Hepatocyte (in vitro differentiated cells): ENCODE data around the gene CCDC90B. TPM values are rescaled to one million over a fixed set of nuclear protein-coding genes. Genes with fewer than 3 reads are reported as not detected.
"Not testable (repeated sequence)": the region's sequence is repeated elsewhere in the genome, so short reads cannot be mapped to it uniquely, and the experiment has no call there.

Experiments used
- DNase-seq: peaks from one replicate; pipeline ENCODE4 v3.0.0-alpha.2; 2016; ENCODE audit warnings: low spot score
- H2AFZ ChIP-seq: fragments of 200-600 bp; sonication (generic); 2 replicates; pipeline ENCODE4 v1.6.0; 2016; ENCODE audit warnings: antibody characterized with exemption, mild to moderate bottlenecking
- H3K27ac ChIP-seq: fragments of 200-600 bp; sonication (generic); 2 replicates; pipeline ENCODE4 v1.5.1; 2016; ENCODE audit warnings: mild to moderate bottlenecking
- H3K27me3 ChIP-seq: fragments of 200-600 bp; sonication (generic); 2 replicates; pipeline ENCODE4 v1.6.1; 2016
- H3K36me3 ChIP-seq: fragments of 200-600 bp; sonication (generic); replicated peaks from 2 replicates; pipeline ENCODE4 v1.5.1; 2016; ENCODE audit warnings: low read depth; ENCODE audit not compliant: insufficient read depth
- H3K4me1 ChIP-seq: fragments of 200-600 bp; sonication (generic); 2 replicates; pipeline ENCODE4 v1.5.1; 2016; ENCODE audit warnings: mild to moderate bottlenecking, moderate library complexity; ENCODE audit not compliant: insufficient read depth
- H3K4me2 ChIP-seq: fragments of 200-600 bp; sonication (generic); 2 replicates; pipeline ENCODE4 v1.6.0; 2016
- H3K4me3 ChIP-seq: fragments of 200-600 bp; sonication (generic); 2 replicates; pipeline ENCODE4 v1.5.1; 2016; ENCODE audit warnings: mild to moderate bottlenecking
- H3K79me2 ChIP-seq: fragments of 200-600 bp; sonication (generic); 2 replicates; pipeline ENCODE4 v1.6.0; 2017; ENCODE audit warnings: mild to moderate bottlenecking
- H3K9me2 ChIP-seq: fragments of 200-600 bp; sonication (generic); replicated peaks from 2 replicates; pipeline ENCODE4 v1.6.0; 2017; ENCODE audit warnings: mild to moderate bottlenecking; ENCODE audit not compliant: insufficient read depth
- H3K9me3 ChIP-seq: fragments of 200-600 bp; sonication (generic); 2 replicates; pipeline ENCODE4 v1.5.1; 2016; ENCODE audit warnings: low read depth, mild to moderate bottlenecking
- H4K20me1 ChIP-seq: fragments of 200-600 bp; sonication (generic); 2 replicates; pipeline ENCODE4 v1.6.0; 2016; ENCODE audit warnings: mild to moderate bottlenecking; ENCODE audit not compliant: insufficient read depth, poor library complexity, severe bottlenecking
- CTCF ChIP-seq: fragments of 200-600 bp; sonication (generic); IDR thresholded peaks from 2 replicates; pipeline ENCODE4 v1.5.1; 2016; ENCODE audit warnings: antibody characterized with exemption, mild to moderate bottlenecking; ENCODE audit not compliant: poor library complexity
- EZH2 ChIP-seq: fragments of 200-600 bp; sonication (generic); IDR thresholded peaks from 2 replicates; pipeline ENCODE4 v1.6.1; 2016; ENCODE audit warnings: antibody characterized with exemption, mild to moderate bottlenecking, borderline replicate concordance
- EZH2phosphoT487 ChIP-seq: fragments of 200-600 bp; sonication (generic); IDR thresholded peaks from one replicate; pipeline ENCODE4 v1.6.1; 2018; ENCODE audit warnings: antibody characterized with exemption, mild to moderate bottlenecking, low read depth, moderate library complexity; ENCODE audit not compliant: unreplicated experiment, severe bottlenecking
- WGBS: methylation state at CpG from one replicate; pipeline ENCODE4 v1.1.6; 2016; ENCODE audit warnings: low lambda C conversion rate; ENCODE audit errors: missing lambda C conversion rate; 5-methylcytosine and 5-hydroxymethylcytosine counted together
- polyA plus RNA-seq: library from polyadenylated mRNA; unstranded; fragments of >200 nt; fragmentation: Nextera tagmentation; extraction: Ambion mirVana; gene quantifications from 2 replicates; pipeline ENCODE4 v1.2.1, GENCODE V29; 2016
- total RNA-seq: library from RNA; depleted of rRNA; stranded (reverse); fragments of >200 nt; gene quantifications from 2 replicates; pipeline ENCODE4 v1.2.3, GENCODE V29; 2014

The CCDC90B gene
- total and polyA plus RNA-seq, 2 experiments from 2014 or later = 42.4 to 47.8 TPM

DNA sequence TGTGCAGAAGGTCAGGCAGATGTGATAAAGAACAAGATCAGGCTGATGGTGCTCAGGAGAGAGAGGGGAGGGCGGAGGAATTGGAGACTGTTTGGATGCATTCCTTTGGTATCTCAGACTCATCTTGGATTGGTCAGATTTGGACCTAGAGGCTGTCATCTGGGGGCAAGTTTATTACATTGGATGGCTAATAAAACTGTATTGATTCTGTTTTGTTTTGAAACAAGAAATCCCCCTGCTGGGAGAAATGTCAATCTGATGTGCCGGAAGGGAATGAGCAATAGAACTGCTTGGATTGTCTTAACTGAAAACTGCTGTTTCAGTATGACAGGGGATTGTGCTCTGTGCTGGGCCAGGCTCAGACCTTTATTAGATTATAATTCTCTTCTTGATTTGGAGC is 25.5 kb upstream of the CCDC90B start:
- Histone ChIP-seq H3K79me2 (no peaks in the 10 kb centered on the region), H3K4me3 (no peak overlapping the region), H3K27ac (no peak overlapping the region), H3K36me3 (no peaks in the 10 kb centered on the region), H2AFZ (no peak overlapping the region), H4K20me1 (no peaks in the 10 kb centered on the region), H3K9me2 (no peaks in the 10 kb centered on the region), H3K4me1 (no peaks in the 10 kb centered on the region), H3K27me3 (no peaks in the 10 kb centered on the region), H3K9me3 (no peaks in the 10 kb centered on the region), H3K4me2 (no peak overlapping the region)
- TF ChIP-seq EZH2phosphoT487 = no peak
- no peak for TF ChIP-seq EZH2
- TF ChIP-seq CTCF = no peak
- 65% methylated on average over 2 of the region's 2 CpGs for WGBS
- no peak for DNase-seq

- Histone ChIP-seq H4K20me1 (no peaks in the 10 kb centered on the region), H3K79me2 (no peaks in the 10 kb centered on the region), H3K9me2 (no peaks in the 10 kb centered on the region), H3K27ac (no peak overlapping the region), H2AFZ (no peak overlapping the region), H3K27me3 (no peaks in the 10 kb centered on the region), H3K36me3 (no peaks in the 10 kb centered on the region), H3K4me3 (no peak overlapping the region), H3K4me1 (no peaks in the 10 kb centered on the region), H3K9me3 (no peaks in the 10 kb centered on the region), H3K4me2 (no peak overlapping the region)
- DNase-seq = no peak
- no peak for TF ChIP-seq EZH2
- no peak for TF ChIP-seq EZH2phosphoT487
These were observed 24.6 kb upstream of the CCDC90B start for GRCh38 chr11:83310718-83311117.

DNA sequence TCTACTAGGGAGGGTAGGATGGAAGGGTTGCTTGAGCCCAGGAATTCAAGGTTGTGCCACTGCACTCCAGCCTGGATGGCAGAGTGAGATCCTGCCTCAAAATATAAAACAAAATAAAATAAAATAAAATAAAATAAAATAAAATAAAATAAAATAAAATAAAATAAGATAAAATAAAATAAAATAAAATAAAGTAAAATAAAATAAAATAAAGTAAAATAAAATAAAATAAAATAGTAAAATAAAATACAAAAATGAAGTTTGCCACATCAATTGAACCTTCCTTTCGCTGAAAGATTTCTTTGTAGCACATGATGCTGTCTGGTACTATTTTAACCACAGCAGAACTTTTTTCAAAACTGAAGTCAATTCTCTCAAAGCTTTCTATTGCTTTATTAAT is 22.4 kb upstream of the CCDC90B start:
- H3K27me3 ChIP-seq, H3K4me2 ChIP-seq, H3K4me1 ChIP-seq, H3K27ac ChIP-seq, H3K79me2 ChIP-seq, H2AFZ ChIP-seq, DNase-seq, H3K9me2 ChIP-seq, H3K36me3 ChIP-seq, H3K9me3 ChIP-seq, H4K20me1 ChIP-seq, H3K4me3 ChIP-seq: not testable (repeated sequence)
- 91% methylated on average over 1 of the region's 1 CpG for WGBS

GRCh38 chr11:83306200-83307080 is 20.3 kb upstream of the CCDC90B start:
- no peak overlapping the region for H3K4me3 ChIP-seq
- TF ChIP-seq CTCF = no peak
- no peak for TF ChIP-seq EZH2phosphoT487
- TF ChIP-seq EZH2 = no peak
- H3K36me3 ChIP-seq = no peaks in the 10 kb centered on the region
- no peaks in the 10 kb centered on the region for H3K4me1 ChIP-seq
- no peak for DNase-seq
- WGBS = 90% methylated on average over 4 of the region's 4 CpGs
- no peaks in the 10 kb centered on the region for H4K20me1 ChIP-seq
- no peak overlapping the region for H2AFZ ChIP-seq
- H3K79me2 ChIP-seq = no peaks in the 10 kb centered on the region
- H3K4me2 ChIP-seq = no peak overlapping the region
- H3K27me3 ChIP-seq = no peaks in the 10 kb centered on the region
- H3K9me3 ChIP-seq = no peaks in the 10 kb centered on the region
- no peak overlapping the region for H3K27ac ChIP-seq
- H3K9me2 ChIP-seq = no peaks in the 10 kb centered on the region
